Neural progenitor cell (in vitro differentiated cells): ENCODE data around the gene CDCA4. TPM values are rescaled to one million over a fixed set of nuclear protein-coding genes. Genes with fewer than 3 reads are reported as not detected.
A peak's percentile ranks its signal among the peaks of the same experiment; 100 is the strongest.

ENCODE experiments used
- DNase-seq: peaks from one replicate; pipeline ENCODE4 v3.0.0-alpha.2; 2016; ENCODE audit warnings: low spot score
- H2AFZ ChIP-seq: fragments of 200-600 bp; sonication (generic); replicated peaks from 2 replicates; pipeline ENCODE4 v1.6.1; 2016; ENCODE audit warnings: antibody characterized with exemption
- H3F3A ChIP-seq: fragments of 200-600 bp; sonication (generic); 2 replicates; pipeline ENCODE4 v1.6.1; 2016; ENCODE audit warnings: antibody characterized with exemption, low read depth
- H3K27ac ChIP-seq: fragments of 200-600 bp; sonication (generic); 2 replicates; pipeline ENCODE4 v1.5.1; 2016; ENCODE audit warnings: mild to moderate bottlenecking
- H3K27me3 ChIP-seq: fragments of 200-600 bp; sonication (generic); 2 replicates; pipeline ENCODE4 v1.6.1; 2016; ENCODE audit warnings: mild to moderate bottlenecking, moderate library complexity
- H3K36me3 ChIP-seq: fragments of 200-600 bp; sonication (generic); 2 replicates; pipeline ENCODE4 v1.5.1; 2016
- H3K4me1 ChIP-seq: fragments of 200-600 bp; sonication (generic); 2 replicates; pipeline ENCODE4 v1.6.1; 2016; ENCODE audit warnings: mixed run types
- H3K4me2 ChIP-seq: fragments of 200-600 bp; sonication (generic); 2 replicates; pipeline ENCODE4 v1.6.1; 2016
- H3K4me3 ChIP-seq: fragments of 200-600 bp; sonication (generic); 2 replicates; pipeline ENCODE4 v1.5.1; 2016
- H3K79me2 ChIP-seq: fragments of 200-600 bp; sonication (generic); 2 replicates; pipeline ENCODE4 v1.6.1; 2016; ENCODE audit warnings: low read depth
- H3K9ac ChIP-seq: fragments of 200-600 bp; sonication (generic); 2 replicates; pipeline ENCODE4 v1.6.1; 2016
- H3K9me3 ChIP-seq: fragments of 200-600 bp; sonication (generic); 2 replicates; pipeline ENCODE4 v1.5.1; 2016; ENCODE audit warnings: low read depth
- H4K20me1 ChIP-seq: fragments of 200-600 bp; sonication (generic); 2 replicates; pipeline ENCODE4 v1.6.1; 2016; ENCODE audit warnings: low read depth
- H3K27ac Mint-ChIP-seq: 3 replicates; pipeline ENCODE4 v1.8.0; 2021; ENCODE audit warnings: mixed read lengths
- H3K27me3 Mint-ChIP-seq: 2 replicates; pipeline ENCODE4 v1.8.0; 2022; ENCODE audit warnings: low read depth, mild to moderate bottlenecking, inconsistent platforms, moderate library complexity, mixed read lengths; ENCODE audit not compliant: insufficient read depth
- H3K36me3 Mint-ChIP-seq: 3 replicates; pipeline ENCODE4 v1.8.0; 2021; ENCODE audit warnings: mixed read lengths
- H3K4me1 Mint-ChIP-seq: 3 replicates; pipeline ENCODE4 v1.8.0; 2021; ENCODE audit warnings: mixed read lengths
- H3K4me3 Mint-ChIP-seq: 3 replicates; pipeline ENCODE4 v1.8.0; 2021; ENCODE audit warnings: mild to moderate bottlenecking, moderate library complexity, mixed read lengths
- H3K9me3 Mint-ChIP-seq: 3 replicates; pipeline ENCODE4 v1.8.0; 2020; ENCODE audit warnings: mixed read lengths
- CTCF ChIP-seq: fragments of 200-600 bp; sonication (generic); IDR thresholded peaks from 2 replicates; pipeline ENCODE4 v1.5.1; 2017; ENCODE audit warnings: antibody characterized with exemption, mild to moderate bottlenecking
- EZH2 ChIP-seq: fragments of 200-600 bp; sonication (generic); IDR thresholded peaks from 2 replicates; pipeline ENCODE4 v1.6.1; 2017; ENCODE audit warnings: antibody characterized with exemption, mild to moderate bottlenecking, moderate library complexity
- EZH2phosphoT487 ChIP-seq: fragments of 200-600 bp; sonication (generic); IDR thresholded peaks from 2 replicates; pipeline ENCODE4 v1.6.1; 2017; ENCODE audit warnings: antibody characterized with exemption
- total RNA-seq: library from RNA; depleted of rRNA; stranded (reverse); fragments of >200 nt; gene quantifications from 2 replicates; pipeline ENCODE4 v1.2.3, GENCODE V29; 2015; ENCODE audit warnings: low replicate concordance

CDCA4 gene
- total RNA-seq, 1 donor from 2014 or later: 56.6 TPM

- no peak overlapping the region for H3K27ac ChIP-seq
- Mint-ChIP-seq H3K9me3 (no peaks in the 10 kb centered on the region), H3K4me1 (peaks cover 16% of the 10 kb centered on the region), H3K27ac (no peak overlapping the region), H3K27me3 (peaks cover 19% of the 10 kb centered on the region), H3K36me3 (no peaks in the 10 kb centered on the region), H3K4me3 (no peak overlapping the region)
- H3K4me3 ChIP-seq: no peak overlapping the region
- no peak overlapping the region for H3K4me2 ChIP-seq
- H3K4me1 ChIP-seq: peaks cover 5% of the 10 kb centered on the region
- H3K9me3 ChIP-seq: no peaks in the 10 kb centered on the region
- H3K9ac ChIP-seq: no peak overlapping the region
- H3F3A ChIP-seq: no peaks in the 10 kb centered on the region
- no peak for DNase-seq
- H3K79me2 ChIP-seq: no peaks in the 10 kb centered on the region
- peaks cover 42% of the 10 kb centered on the region for H3K27me3 ChIP-seq
- H2AFZ ChIP-seq: no peak overlapping the region
- TF ChIP-seq EZH2phosphoT487 (no peak), EZH2 (no peak), CTCF (no peak)
- H3K36me3 ChIP-seq: no peaks in the 10 kb centered on the region
- H4K20me1 ChIP-seq: peaks cover 27% of the 10 kb centered on the region
Measured at GRCh38 chr14:104981699-104982541, 39.0 kb downstream of the CDCA4 start.

GRCh38 chr14:104980611-104981531 is 40.0 kb downstream of the CDCA4 start:
- no peaks in the 10 kb centered on the region for H3K9me3 Mint-ChIP-seq
- Histone ChIP-seq H3K4me1 (peaks cover 5% of the 10 kb centered on the region), H3K27me3 (peaks cover 51% of the 10 kb centered on the region), H3F3A (no peaks in the 10 kb centered on the region), H3K4me3 (no peak overlapping the region), H2AFZ (no peak overlapping the region), H3K36me3 (no peaks in the 10 kb centered on the region), H4K20me1 (peaks cover 29% of the 10 kb centered on the region), H3K9ac (no peak overlapping the region), H3K27ac (no peak overlapping the region), H3K79me2 (no peaks in the 10 kb centered on the region), H3K9me3 (no peaks in the 10 kb centered on the region), H3K4me2 (no peak overlapping the region)
- H3K27ac Mint-ChIP-seq: peak overlapping the region; percentile 29
- no peak overlapping the region for H3K4me3 Mint-ChIP-seq
- DNase-seq: no peak
- H3K36me3 Mint-ChIP-seq: no peaks in the 10 kb centered on the region
- peaks cover 25% of the 10 kb centered on the region for H3K27me3 Mint-ChIP-seq
- peaks cover 18% of the 10 kb centered on the region for H3K4me1 Mint-ChIP-seq
- TF ChIP-seq EZH2phosphoT487: no peak
- no peak for TF ChIP-seq EZH2
- TF ChIP-seq CTCF: no peak

GRCh38 chr14:104979758-104980610 is 40.9 kb downstream of the CDCA4 start:
- Histone ChIP-seq H3K27ac (no peak overlapping the region), H3K27me3 (peaks cover 51% of the 10 kb centered on the region), H3K4me1 (peaks cover 5% of the 10 kb centered on the region), H3F3A (no peaks in the 10 kb centered on the region), H3K79me2 (no peaks in the 10 kb centered on the region), H4K20me1 (peaks cover 28% of the 10 kb centered on the region), H3K9me3 (no peaks in the 10 kb centered on the region), H3K36me3 (no peaks in the 10 kb centered on the region), H2AFZ (no peak overlapping the region), H3K4me3 (no peak overlapping the region), H3K9ac (no peak overlapping the region), H3K4me2 (no peak overlapping the region)
- TF ChIP-seq EZH2: no peak
- TF ChIP-seq CTCF: no peak
- H3K27me3 Mint-ChIP-seq: peaks cover 28% of the 10 kb centered on the region
- peak overlapping the region; percentile 27 for H3K4me3 Mint-ChIP-seq
- peak overlapping the region; percentile 11 for H3K27ac Mint-ChIP-seq
- H3K36me3 Mint-ChIP-seq: no peaks in the 10 kb centered on the region
- no peaks in the 10 kb centered on the region for H3K9me3 Mint-ChIP-seq
- H3K4me1 Mint-ChIP-seq: peaks cover 22% of the 10 kb centered on the region
- no peak for DNase-seq
